Measurements from ENCODE around the gene SCN3B. TPM values are rescaled to one million over a fixed set of nuclear protein-coding genes. Genes with fewer than 3 reads are reported as not detected.

SCN3B gene
- total and polyA plus RNA-seq, 2 of the 4 experiments (the other 2 are of a cell fraction) = under 0.01 to 0.03 TPM

DNA sequence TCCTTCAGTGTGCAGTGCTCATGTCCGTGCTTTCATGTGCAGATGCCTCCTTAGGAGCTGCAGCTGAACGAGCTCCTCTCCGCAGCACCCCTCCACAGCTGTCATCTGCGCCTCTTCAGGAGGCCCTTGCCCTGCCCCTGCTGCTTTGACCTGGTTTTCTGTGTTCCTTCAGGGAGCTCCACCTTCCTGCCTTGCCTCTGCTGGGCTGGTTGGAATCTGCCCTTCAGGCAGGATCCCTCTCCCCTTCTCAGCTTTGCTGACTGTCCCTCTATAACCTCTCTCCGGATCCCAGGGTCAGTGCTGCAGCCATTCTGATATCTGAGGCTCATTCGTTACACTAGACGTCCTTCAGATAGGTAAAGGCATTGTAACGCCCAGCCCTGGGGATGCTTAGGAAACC lies 67.9 kb downstream of the SCN3B start:
- H3K23ac ChIP-seq (ENCODE audit: low read depth, low read length) = no peak overlapping the region
- no TSS peak for BruUV-seq (replicated peaks)
- POLR2A ChIA-PET (ENCODE audit: unreplicated experiment) = no interaction called here
- H2BK5ac ChIP-seq (ENCODE audit: low read depth, low read length, poor library complexity, severe bottlenecking) = no peak overlapping the region
- no peaks in the 10 kb centered on the region for H3K36me3 ChIP-seq (ENCODE audit: control insufficient read depth, insufficient read depth, low read length)
- no peak for ATAC-seq (ENCODE audit: low read depth)
- no peak overlapping the region for H2BK120ac ChIP-seq (ENCODE audit: low read depth, low read length)
- no peak overlapping the region for H3K27ac ChIP-seq (ENCODE audit: insufficient read depth, low read length)
- no peak overlapping the region for H3K4ac ChIP-seq (ENCODE audit: low read depth, low read length)
- in situ Hi-C loops (cut with MboI; ENCODE audit: low sequenced_read_pairs) (no loop called here), dilution Hi-C loops (cut with HindIII; ENCODE audit: low sequenced_read_pairs, unreplicated experiment) (no loop called here), intact Hi-C loops (cut with micrococcal nuclease) (no loop called here)
- peaks cover 10% of the 10 kb centered on the region for H3K9me1 ChIP-seq (ENCODE audit: insufficient read depth, low read length)
- H2BK20ac ChIP-seq (ENCODE audit: low read depth, low read length) = no peak overlapping the region
- no peak overlapping the region for H3K9ac ChIP-seq (ENCODE audit: low read depth, low read length)
- H3K79me1 ChIP-seq (ENCODE audit: low read depth in 1 of 2, low read length in 2 of 2) = peaks cover 0 to 3% of the 10 kb centered on the region in 2 experiments; a peak in 1 of 4 replicates
- 54% methylated on average over 3 of the region's 8 CpGs; no CpG with 5 or more reads in 1 of the 2 experiments for WGBS, 2 experiments (ENCODE audit: extremely low coverage in 2 of 2, insufficient read length in 1 of 2)
- H3K4me1 ChIP-seq (ENCODE audit: control insufficient read depth, insufficient read depth, low read length) = peaks cover 7% of the 10 kb centered on the region
- no peaks in the 10 kb centered on the region for H4K20me1 ChIP-seq (ENCODE audit: insufficient read depth, low read length)
- H4K91ac ChIP-seq (ENCODE audit: insufficient read depth, low read depth, low read length) = no peak overlapping the region
- CTCF ChIA-PET = interaction anchor here (1.3 kb wide), 1 partner anchor 10 kb away, joined by 6 read pairs; no protein-coding TSS in a partner anchor
- no peak overlapping the region for H3K4me2 ChIP-seq (ENCODE audit: low read depth, low read length)
- H2AFZ ChIP-seq (replicated peaks; ENCODE audit: low read length, poor library complexity) = no peak overlapping the region
- no peaks in the 10 kb centered on the region for H3K27me3 ChIP-seq (ENCODE audit: control insufficient read depth, insufficient read depth, low read length)
- H2BK15ac ChIP-seq (ENCODE audit: low read depth, low read length) = no peak overlapping the region
- no peak for DNase-seq
- H2AK5ac ChIP-seq (ENCODE audit: low read depth, low read length) = no peak overlapping the region
- no peak overlapping the region for H4K8ac ChIP-seq (ENCODE audit: low read depth in 2 of 2, low read length in 2 of 2)
- no peak overlapping the region for H3K4me3 ChIP-seq (ENCODE audit: insufficient read depth, low read depth, low read length)
- H4K5ac ChIP-seq (ENCODE audit: low read depth, low read length) = no peak overlapping the region
- no peak for TF ChIP-seq MAFK (IDR thresholded peaks at IDR 0.05; ENCODE audit: low read depth, low read length)
- no peak for TF ChIP-seq POLR2A (IDR thresholded peaks at IDR 0.05; ENCODE audit: low read depth, low read length)
- TF ChIP-seq CHD1 (IDR thresholded peaks at IDR 0.05; ENCODE audit: low read depth, low read length) = no peak
- no peak for TF ChIP-seq CEBPB (IDR thresholded peaks at IDR 0.05; ENCODE audit: low read depth, low read length)
- no peak for TF ChIP-seq RCOR1 (IDR thresholded peaks at IDR 0.05; ENCODE audit: insufficient replicate concordance, low read length)
- no peak for TF ChIP-seq RAD21 (IDR thresholded peaks at IDR 0.05; ENCODE audit: low read length)
- no peak for TF ChIP-seq MAZ (IDR thresholded peaks at IDR 0.05; ENCODE audit: borderline replicate concordance, low read depth, low read length)
- no peak for TF ChIP-seq FOS (IDR thresholded peaks at IDR 0.05; ENCODE audit: low read depth, low read length)
- TF ChIP-seq BHLHE40 (IDR thresholded peaks at IDR 0.05; ENCODE audit: low read depth, low read length) = no peak
- no peak overlapping the region for H3K18ac ChIP-seq (ENCODE audit: low read depth, low read length)
- H3K14ac ChIP-seq (replicated peaks; ENCODE audit: low read depth, low read length) = no peak overlapping the region
- no peak overlapping the region for H2AK9ac ChIP-seq (replicated peaks; ENCODE audit: low read depth, low read length, poor library complexity)
- no peaks in the 10 kb centered on the region for H3K9me3 ChIP-seq (ENCODE audit: control insufficient read depth, insufficient read depth, low read length)
- H3K56ac ChIP-seq (ENCODE audit: extremely low read depth, insufficient read depth, low read length) = no peak overlapping the region
